Measurements from ENCODE around the gene IL18.

DNA sequence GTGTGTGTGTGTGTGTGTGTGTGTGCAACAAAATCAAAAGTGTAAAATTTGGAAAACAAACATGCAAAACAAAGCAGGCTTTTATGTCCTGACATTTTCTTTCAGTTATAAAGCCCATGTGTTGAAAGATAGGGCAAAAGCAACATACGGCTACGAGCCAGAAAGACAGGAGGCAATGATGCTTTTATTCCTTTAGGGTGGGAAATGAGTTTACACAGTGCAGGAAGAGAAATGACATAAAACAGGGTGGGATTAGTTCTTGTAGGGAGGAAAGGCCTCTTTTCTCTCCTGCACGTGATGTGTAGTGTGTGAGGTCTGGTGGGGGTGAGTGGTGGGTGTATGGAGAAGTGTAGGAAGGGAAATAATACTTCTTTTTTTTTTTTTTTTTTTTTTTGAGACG is 29.4 kb downstream of the IL18 start:
- TF ChIP-seq, protein P1, sequence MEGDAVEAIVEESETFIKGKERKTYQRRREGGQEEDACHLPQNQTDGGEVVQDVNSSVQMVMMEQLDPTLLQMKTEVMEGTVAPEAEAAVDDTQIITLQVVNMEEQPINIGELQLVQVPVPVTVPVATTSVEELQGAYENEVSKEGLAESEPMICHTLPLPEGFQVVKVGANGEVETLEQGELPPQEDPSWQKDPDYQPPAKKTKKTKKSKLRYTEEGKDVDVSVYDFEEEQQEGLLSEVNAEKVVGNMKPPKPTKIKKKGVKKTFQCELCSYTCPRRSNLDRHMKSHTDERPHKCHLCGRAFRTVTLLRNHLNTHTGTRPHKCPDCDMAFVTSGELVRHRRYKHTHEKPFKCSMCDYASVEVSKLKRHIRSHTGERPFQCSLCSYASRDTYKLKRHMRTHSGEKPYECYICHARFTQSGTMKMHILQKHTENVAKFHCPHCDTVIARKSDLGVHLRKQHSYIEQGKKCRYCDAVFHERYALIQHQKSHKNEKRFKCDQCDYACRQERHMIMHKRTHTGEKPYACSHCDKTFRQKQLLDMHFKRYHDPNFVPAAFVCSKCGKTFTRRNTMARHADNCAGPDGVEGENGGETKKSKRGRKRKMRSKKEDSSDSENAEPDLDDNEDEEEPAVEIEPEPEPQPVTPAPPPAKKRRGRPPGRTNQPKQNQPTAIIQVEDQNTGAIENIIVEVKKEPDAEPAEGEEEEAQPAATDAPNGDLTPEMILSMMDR (IDR thresholded peaks at IDR 0.05) = no peak
- no peak for TF ChIP-seq POLR2A (IDR thresholded peaks at IDR 0.05)

All from thyroid gland (tissue), 4 donors.